T-helper 22 cell (primary cell): ENCODE data around the gene PRRT2.
"Not testable (repeated sequence)": the region's sequence is repeated elsewhere in the genome, so short reads cannot be mapped to it uniquely, and the experiment has no call there.

Experiments
- DNase-seq: peaks from one replicate; pipeline ENCODE4 v3.0.0-alpha.2; 2020; ENCODE audit warnings: low read depth

Gene PRRT2

DNA sequence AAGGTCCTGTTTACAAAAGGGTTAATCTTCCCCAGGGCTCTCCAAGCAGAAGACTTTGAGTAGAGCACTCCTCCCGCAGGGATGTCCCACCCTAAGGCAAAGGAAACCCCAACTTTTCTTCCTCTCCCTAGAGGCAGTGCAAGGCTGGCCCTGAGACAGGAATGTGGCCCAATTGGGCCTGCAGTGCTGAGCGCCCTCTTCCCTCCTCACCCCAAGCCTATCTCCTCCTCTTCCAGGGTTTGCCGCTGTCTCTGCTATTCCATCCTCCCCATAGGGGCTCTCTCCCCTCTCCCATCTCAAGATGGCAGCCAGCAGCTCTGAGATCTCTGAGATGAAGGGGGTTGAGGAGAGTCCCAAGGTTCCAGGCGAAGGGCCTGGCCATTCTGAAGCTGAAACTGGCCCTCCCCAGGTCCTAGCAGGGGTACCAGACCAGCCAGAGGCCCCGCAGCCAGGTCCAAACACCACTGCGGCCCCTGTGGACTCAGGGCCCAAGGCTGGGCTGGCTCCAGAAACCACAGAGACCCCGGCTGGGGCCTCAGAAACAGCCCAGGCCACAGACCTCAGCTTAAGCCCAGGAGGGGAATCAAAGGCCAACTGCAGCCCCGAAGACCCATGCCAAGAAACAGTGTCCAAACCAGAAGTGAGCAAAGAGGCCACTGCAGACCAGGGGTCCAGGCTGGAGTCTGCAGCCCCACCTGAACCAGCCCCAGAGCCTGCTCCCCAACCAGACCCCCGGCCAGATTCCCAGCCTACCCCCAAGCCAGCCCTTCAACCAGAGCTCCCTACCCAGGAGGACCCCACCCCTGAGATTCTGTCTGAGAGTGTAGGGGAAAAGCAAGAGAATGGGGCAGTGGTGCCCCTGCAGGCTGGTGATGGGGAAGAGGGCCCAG, 1.0 kb downstream of the PRRT2 start:
- no peak for DNase-seq

DNA sequence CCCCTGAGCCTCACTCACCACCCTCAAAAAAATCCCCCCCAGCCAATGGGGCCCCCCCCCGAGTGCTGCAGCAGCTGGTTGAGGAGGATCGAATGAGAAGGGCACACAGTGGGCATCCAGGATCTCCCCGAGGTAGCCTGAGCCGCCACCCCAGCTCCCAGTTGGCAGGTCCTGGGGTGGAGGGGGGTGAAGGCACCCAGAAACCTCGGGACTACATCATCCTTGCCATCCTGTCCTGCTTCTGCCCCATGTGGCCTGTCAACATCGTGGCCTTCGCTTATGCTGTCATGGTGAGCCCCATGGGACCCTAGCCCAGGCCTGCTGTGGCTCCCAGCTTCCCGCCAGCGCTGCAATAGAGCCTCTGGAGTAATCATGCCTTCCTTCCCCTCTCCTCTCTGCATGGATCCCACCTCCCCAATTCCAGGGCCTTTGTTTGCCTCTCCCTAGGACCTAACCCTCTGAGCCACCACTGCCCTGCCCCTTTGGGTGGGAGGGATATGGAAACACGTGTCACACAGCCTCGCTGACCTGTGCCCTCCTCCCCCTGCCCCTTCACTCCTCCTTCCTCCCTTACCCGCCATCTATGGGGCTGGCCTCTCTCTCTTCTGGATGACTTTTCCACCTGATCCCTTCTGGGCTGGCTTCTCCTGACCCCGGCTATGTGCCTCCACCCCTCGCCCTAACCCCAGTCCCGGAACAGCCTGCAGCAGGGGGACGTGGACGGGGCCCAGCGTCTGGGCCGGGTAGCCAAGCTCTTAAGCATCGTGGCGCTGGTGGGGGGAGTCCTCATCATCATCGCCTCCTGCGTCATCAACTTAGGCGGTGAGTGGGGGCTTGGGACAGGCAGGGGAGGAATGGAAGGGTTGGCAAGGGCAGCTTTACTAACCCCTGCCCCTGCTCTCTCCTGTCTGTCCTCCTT, 1.9 kb downstream of the PRRT2 start:
- DNase-seq = no peak

DNA sequence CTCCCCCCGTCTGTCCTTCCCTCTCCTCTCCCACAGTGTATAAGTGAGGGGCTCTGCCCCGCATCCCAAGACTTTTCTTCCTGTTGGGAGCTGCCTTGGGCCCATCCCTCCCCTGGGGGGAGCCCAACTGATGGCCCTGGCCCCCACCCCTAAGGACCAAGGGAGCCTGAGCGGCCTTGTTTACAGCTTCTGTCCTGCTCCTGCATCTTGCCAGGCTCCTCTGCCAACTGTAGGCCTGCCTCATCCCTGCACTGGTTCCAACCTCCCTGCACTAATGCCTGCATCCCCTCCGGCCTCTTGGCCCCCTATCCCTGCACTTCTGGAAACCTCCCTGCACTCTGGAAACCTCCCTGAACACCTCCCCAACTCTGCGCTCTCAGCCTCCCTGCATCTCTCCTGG, 2.6 kb downstream of the PRRT2 start:
- no peak for DNase-seq

DNA sequence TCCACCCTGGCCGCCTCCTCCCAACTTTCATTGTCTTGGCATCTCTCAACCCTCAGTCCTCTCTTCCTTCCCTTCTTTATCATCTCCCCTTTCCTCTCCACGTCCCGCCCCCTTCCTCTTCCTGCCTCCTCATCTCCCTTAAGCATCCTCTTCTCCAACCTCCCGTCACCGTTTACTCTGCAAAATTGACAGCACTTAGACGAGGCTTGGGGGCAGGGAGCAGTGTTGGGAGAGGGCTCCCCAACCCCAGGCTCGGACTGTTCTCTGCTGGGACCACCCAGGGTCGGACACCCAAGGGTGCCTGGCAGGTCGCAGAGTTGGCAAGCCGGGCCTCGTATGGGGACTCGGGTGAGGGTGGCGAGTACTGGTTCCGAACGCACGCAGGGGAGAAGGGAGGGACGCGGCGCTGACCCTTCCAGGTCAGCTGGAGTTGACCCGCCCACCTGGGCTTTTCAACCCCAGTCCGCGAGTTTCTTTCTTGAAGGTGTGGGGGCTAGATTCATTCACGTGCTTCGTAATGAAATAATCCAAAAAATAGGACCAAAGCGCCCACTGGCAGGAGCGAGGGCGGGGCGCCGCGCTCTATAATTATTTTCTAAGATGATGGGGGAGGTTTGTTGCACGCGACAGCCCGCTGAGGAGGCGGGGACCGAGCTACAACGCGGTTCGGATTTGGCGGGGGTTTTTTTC, 3.2 kb downstream of the PRRT2 start:
- no peak for DNase-seq

DNA sequence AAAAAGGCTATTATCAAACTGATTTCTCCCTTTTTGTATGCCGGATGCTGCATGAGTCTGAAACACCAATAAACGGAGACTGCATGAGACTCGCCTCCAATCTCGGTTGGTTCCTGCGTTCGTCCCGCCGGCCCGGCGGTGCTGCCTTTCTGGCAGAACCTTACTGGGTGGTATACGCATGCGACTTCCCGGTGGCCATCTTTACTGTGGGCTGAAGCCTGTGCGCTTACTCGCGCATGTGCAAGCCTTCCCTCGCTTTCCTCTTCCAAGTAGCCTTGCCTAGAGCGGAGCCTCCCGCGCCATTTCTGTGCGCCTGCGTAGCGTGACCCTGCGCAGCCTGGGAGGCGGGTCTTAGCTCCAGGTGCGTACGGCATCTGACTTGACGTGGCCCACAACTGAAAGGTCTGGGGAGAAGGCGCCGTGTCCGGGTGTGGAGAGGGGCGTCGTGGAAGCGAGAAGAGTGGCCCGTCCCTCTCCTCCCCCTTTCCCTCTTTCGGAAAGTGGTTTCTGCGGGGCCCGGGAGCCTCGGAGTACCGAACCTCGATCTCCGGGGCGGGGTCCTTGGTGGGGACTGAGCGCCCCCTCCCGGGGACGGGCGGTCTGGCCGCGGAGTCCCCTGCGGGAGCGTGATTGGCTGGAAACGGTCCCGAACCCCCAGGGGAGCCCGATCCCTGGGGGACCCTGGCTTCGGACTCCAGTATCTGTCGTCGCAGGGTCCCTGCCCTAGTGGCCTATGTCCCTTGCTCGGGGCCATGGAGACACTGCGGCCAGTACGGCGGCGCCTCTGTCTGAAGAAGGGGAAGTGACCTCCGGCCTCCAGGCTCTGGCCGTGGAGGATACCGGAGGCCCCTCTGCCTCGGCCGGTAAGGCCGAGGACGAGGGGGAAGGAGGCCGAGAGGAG, 4.0 kb downstream of the PRRT2 start, which contains the start of gene PAGR1:
Gene PAGR1 (plus strand): TSS at position 360 of the 901 bp plus-strand sequence. CDS start 374 bp downstream, at position 734.
- peak; percentile 99 for DNase-seq

DNA sequence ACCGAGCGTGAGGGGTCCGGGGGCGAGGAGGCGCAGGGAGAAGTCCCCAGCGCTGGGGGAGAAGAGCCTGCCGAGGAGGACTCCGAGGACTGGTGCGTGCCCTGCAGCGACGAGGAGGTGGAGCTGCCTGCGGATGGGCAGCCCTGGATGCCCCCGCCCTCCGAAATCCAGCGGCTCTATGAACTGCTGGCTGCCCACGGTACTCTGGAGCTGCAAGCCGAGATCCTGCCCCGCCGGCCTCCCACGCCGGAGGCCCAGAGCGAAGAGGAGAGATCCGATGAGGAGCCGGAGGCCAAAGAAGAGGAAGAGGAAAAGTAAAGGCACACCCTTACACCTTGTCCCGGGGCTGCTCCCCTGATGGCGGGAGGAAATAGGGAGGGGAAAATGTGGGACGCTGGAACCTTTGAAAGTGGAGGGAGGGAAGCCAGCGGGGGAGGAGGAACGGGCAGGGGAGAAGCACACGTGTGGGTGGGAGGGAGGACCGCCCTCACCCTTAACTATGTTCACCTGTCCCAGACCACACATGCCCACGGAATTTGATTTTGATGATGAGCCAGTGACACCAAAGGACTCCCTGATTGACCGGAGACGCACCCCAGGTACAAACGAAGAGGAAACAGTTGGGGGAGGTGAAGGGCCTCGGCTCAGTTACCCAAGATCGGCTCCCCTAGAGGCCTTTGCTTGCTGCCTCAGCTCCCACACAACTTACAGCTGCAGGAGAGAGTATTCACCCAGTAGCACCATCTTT, 4.9 kb downstream of the PRRT2 start:
- DNase-seq = peak; percentile 29

DNA sequence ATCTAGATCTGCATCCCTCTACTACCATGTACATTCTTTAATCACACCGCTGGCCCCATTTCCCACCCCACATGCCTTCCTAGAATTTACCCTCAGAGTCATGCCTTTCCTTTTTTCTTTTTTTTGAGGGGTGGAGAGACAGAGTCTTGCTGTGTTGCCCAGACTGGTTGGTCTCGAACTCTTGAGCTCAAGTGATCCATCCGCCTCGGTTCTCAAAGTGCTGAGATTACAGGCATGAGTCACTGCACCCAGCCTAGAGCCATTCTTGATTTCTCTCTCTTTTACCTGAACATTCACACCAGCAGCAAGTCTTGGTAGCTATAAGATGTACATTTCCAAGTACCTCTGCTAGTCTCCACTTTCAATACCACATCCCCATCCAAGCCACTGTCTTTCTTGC, 6.1 kb downstream of the PRRT2 start:
- no peak for DNase-seq

DNA sequence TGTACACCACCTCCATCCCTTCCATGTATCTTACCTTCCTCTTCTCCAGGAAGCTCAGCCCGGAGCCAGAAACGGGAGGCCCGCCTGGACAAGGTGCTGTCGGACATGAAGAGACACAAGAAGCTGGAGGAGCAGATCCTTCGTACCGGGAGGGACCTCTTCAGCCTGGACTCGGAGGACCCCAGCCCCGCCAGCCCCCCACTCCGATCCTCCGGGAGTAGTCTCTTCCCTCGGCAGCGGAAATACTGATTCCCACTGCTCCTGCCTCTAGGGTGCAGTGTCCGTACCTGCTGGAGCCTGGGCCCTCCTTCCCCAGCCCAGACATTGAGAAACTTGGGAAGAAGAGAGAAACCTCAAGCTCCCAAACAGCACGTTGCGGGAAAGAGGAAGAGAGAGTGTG, 7.5 kb downstream of the PRRT2 start:
- no peak for DNase-seq

DNA sequence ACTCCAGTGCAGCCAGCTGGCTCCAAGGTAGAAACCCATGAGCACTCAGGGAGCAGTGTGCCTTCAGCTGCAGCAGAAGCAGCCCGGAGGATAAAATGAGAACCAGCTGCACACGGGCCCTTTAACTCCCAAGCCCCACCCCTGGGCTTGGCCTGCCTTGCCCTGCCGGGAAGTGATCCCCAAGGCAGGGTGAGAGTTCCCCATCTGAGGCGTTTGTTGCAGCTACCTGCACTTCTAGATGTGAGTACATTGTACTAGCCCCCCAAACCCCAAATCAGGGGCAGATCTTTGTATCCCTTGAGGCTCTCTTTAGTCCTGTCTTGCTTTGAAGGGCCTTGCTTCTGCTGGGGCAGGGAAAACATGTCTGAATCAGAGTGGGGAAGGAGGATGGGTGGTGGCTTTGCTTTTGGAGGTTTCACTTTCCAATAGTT, 8.3 kb downstream of the PRRT2 start, which contains the start of gene MVP:
Gene MVP (plus strand): TSS at position 192 of the 431 bp plus-strand sequence. CDS start 10,088 bp downstream, outside the sequence.
- no peak for DNase-seq

DNA sequence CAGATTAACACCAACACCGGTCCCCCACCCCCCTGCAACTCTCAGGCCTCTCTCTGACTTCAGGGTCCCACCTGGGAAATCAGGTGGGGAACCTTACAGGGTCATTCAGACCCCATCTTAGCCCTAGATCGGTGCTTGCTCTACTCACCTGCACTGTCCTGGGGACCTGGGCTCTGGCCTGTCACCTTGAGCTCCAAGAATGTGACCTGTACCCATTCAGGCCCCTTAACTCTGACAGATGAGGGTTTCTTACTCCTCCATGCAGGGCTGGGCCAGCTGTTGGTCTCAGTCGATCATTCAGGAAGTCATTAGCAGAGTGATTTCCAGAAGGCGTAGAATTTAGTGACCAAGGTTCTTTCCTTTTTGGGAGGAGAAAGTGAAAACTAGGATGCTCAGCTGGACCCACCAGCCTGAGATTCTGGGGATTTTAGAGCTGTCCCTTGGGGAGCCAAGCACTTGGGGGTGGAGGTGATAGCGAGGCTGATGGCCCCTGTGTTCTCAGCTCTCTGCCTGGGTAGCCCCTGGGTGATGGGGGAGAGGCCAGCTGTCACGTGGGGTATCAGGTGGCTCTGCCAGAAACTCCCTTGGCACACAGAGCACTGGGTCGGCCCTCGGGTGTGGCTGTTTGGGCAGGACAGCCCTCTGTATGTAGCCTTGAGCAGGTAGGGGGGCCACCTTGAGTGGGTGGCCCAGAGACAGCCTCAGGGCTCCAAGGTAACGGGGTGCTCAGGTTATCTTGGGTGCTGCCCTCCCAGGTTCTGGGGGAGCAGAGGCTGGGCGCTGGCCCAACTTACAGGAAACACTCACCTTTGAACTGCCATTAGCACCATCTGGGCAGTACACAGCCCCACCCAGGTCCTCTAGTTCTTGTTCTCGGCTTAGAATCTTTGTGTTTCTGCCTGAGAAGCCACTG, 9.0 kb downstream of the PRRT2 start:
- DNase-seq = peak; percentile 40

DNA sequence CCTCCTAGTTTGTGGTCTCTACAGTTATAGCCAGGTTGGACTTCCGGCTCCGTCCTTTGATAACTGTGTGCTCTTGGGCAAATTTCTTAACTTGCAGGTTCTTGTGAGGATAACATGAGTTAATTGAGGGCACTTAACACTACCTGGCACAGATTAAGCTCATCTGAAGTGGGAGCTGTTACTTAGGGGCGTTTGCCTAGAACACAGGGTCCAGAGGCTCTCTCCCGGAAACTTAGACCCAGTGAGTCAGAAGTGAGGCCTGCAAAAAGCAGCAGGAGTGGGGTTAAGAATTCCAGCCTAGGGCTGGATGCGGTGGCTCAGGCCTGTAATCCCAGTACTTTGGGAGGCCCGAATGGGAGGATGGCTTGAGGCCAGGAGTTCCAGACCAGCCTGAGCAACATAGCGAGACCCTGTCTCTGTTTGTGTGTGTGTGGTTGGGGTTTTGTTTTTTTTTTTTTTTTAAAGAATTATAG, 9.7 kb downstream of the PRRT2 start:
- DNase-seq = no peak

DNA sequence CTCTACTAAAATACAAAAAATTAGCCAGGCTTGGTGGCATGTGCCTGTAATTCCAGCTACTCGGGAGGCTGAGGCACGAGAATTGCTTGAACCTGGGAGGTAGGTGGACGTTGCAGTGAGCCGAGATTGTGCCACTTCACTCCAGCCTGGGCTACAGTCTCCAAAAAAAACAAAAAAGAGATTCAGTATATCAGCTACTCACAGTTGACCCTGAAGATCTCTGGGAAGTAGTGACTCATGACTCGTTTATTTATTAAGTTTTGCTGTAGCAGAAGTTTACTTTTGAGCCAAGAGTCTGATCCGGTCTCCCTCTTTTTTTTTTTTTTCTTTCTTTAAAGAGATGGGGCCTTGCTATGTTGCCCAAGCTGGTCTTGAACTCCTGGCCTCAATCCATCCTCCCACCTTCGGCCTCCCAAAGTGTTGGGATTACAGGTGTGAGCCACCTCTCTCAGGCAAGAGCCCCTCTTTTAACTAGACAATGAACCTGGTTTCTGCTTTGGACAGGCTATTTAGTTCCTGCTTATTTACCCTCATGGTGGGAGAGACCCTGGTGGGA, 12.7 kb downstream of the PRRT2 start:
- no peak for DNase-seq

DNA sequence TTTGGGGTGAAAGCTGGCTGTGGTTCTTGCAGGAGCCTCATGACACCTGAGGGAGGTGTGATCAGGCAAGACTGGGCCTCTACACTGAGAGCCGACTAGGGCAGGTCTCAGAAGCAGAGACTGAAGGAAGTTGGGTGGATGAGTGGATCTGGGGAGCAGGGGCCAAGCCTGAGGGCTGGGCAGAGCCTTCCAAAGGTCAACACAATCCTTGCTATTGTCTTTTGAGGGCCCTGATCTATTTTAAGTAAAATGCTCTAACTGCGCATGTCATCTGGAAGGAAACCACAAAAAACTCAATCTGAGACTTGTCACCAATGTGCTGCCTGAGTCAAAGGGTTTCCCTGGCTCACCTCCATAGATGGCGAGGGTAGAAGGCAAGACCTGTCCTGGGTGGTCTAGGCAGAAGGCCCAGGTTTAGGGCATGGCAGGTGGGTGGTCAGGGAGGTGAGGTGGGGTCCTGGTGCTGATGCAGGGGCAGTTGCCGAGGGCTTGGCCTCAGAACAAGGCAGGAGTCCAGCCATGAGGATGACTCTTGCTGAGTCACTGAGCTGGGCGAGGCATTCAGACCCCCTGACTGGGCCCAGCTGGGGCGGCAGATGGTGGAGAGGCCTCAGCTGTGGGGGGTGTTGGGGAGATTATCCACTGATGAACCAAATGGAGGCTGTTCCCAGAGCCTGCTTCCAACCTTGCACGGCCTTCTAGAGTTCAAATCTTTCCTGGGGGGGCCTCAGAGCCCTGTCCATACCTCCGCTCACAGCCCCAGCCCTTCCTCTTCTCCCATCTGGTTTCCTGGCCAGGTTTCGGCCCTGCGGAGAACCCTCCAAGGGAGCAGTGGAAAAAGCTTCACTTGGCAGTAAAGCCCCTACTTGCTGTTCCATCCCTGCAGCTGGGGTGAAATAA, 13.4 kb downstream of the PRRT2 start:
- no peak for DNase-seq

DNA sequence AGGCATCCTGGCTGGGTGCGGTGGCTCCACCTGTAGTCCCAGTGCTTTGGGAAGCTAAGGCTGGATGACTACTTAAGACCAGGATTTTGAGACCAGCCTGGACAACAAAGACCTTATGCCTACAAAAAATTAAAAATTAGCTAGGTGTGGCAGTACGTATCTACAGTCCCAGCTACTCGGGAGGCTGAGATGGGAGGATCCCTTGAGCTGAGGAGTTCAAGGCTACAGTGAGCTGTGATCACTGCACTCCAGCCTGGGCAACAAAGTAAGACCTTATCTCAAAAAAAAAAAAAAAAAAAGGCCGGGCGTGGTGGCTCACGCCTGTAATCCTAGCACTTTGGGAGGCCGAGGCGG, 14.3 kb downstream of the PRRT2 start:
- DNase-seq = no peak

DNA sequence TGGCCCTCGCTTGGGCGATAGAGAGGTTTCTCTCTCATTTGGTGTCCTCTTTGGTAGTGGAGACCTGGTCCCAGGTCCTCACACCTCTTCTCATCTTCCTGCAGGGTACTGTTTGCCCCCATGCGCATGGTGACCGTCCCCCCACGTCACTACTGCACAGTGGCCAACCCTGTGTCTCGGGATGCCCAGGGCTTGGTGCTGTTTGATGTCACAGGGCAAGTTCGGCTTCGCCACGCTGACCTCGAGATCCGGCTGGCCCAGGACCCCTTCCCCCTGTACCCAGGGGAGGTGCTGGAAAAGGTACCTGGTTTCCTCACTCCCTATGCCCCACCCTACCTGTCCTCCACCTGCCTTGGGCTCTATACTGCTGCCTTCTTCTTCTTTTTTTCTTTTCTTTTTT, 18.8 kb downstream of the PRRT2 start:
- no peak for DNase-seq

DNA sequence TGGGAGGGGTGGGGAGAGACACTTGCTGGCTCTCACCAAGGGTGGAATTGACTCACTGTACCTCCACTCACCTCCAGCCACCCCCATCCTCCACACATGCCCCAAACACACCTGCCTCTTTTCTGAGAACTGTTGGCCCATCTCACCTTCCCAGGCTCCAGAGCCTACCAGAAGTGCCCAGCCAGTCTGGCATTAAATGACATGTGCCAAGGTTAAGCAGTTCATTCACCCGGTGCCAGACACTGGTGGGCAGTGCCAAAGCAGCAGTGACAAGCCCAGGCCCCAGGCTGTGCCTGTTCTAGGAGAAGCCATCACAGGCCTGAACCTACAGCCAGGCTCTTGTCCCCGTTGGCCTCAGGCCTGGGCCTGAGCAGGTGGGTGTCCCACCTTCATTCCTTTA, 19.5 kb downstream of the PRRT2 start:
- DNase-seq = no peak

DNA sequence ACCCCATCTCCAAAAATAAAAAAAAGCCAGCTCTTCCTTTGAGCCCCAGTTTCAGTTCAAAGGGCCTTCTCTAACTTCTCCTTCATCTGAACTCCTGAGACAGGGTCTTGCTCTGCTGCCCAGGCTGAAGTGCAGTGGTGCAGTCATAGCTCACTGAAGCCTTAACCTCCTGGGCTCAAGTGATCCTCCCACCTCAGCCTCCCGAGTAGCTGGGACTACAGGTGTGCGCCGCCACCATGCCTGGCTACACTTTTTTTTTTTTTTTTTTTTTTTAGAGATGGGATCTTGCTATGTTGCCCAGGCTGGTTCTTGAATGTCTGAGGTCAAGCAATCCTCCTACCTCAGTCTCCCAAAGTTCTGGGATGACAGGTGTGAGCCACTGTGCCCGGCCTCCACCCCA, 21.2 kb downstream of the PRRT2 start:
- DNase-seq = not testable (repeated sequence)

DNA sequence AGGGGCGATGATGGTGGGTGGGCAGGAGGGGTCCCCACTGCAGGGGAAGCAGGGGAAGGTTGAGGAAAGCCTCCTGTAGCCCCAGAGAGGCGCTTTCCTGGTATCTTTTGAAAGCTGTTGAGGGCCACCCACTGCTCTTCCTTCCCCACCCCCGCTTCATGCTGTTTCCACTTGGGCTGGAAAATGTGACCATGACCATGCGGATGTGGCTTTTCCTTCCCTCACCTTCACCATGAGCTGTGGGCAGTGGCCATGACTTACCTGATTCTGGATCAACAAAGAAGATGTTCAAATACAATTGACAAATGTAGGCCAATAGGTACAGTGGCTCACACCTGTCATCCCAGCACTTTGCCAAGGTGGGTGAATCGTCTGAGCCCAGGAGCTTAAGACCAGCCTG, 22.1 kb downstream of the PRRT2 start:
- DNase-seq = no peak
